NB4 (cell line): ENCODE measurements around the gene MAN1B1.

Source experiments
- POLR2A ChIP-seq: IDR thresholded peaks from 2 replicates; pipeline ENCODE4 v1.6.1; 2011; ENCODE audit warnings: mild to moderate bottlenecking; ENCODE audit not compliant: insufficient read length; ENCODE audit errors: extremely low read depth
- TF ChIP-seq, protein P1 (sequence below): IDR thresholded peaks from 2 replicates; pipeline ENCODE4 v1.6.1; 2011; ENCODE audit warnings: low read depth, low read length

DNA sequence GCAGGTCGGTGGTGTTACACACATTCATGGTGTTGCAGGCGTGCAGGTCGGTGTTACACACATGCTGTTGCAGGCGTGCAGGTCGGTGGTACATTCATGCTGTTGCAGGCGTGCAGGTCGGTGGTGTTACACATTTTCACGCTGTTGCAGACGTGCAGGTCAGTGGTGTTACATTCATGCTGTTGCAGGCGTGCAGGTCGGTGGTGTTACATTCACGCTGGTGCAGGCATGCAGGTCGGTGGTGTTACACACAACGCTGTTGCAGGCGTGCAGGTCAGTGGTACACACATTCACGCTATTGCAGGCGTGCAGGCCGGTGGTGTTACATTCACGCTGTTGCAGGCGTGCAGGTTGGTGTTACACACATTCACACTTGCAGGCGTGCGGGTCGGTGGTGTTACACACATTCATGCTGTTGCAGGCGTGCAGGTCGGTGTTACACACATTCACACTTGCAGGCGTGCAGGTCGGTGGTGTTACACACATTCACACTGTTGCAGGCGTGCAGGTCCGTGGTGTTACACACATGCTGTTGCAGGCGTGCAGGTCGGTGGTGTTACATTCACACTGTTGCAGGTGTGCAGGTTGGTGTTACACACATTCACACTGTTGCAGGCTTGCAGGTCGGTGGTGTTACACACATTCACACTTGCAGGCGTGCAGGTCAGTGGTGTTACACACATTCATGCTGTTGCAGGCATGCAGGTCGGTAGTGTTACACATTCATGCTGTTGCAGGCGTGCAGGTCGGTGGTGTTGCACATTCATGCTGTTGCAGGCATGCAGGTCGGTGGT, 16.6 kb downstream of the MAN1B1 start:
- TF ChIP-seq POLR2A = no peak
- TF ChIP-seq, protein P1, sequence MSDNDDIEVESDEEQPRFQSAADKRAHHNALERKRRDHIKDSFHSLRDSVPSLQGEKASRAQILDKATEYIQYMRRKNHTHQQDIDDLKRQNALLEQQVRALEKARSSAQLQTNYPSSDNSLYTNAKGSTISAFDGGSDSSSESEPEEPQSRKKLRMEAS = no peak
